Fibroblast of skin of right quadriceps (primary cell): ENCODE results near the gene PPA2.
"Not testable (repeated sequence)": the region's sequence is repeated elsewhere in the genome, so short reads cannot be mapped to it uniquely, and the experiment has no call there.

Source experiments
- DNase-seq: peaks from one replicate; pipeline ENCODE4 v3.0.0-alpha.2; 2013

The PPA2 gene

GRCh38 chr4:105458001-105458400 is 15.9 kb downstream of the PPA2 start:
- no peak for DNase-seq

GRCh38 chr4:105455998-105456397 is 17.9 kb downstream of the PPA2 start:
- DNase-seq: no peak

GRCh38 chr4:105455182-105455581 is 18.7 kb downstream of the PPA2 start:
- no peak for DNase-seq

- DNase-seq: no peak
These were observed 20.2 kb downstream of the PPA2 start for GRCh38 chr4:105453550-105454205.

GRCh38 chr4:105451346-105451745 is 22.5 kb downstream of the PPA2 start:
- no peak for DNase-seq

- no peak for DNase-seq
These were observed 33.0 kb downstream of the PPA2 start for GRCh38 chr4:105440890-105441289.

GRCh38 chr4:105437637-105438036 is 36.2 kb downstream of the PPA2 start:
- DNase-seq: no peak

- no peak for DNase-seq
These were observed 37.4 kb downstream of the PPA2 start for GRCh38 chr4:105436414-105436813.

DNA sequence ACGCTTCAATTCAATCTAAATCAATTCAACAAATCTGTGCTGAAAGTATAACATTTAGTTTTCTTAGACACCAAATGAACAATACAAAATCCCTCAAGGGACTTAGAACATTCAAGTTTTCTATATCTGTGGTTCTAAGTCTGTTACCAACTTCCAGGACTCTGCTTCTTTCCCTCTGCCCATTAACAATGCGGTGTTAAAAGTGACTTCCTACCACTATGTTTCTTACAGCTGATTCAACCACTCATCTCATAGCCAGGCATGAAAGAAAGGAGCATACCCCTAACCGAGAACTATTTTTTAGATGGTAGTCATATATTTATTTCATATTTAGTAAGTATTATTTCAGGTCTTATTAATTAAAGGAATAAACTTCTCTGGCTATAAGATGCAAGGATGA is 38.9 kb downstream of the PPA2 start:
- DNase-seq: no peak

DNA sequence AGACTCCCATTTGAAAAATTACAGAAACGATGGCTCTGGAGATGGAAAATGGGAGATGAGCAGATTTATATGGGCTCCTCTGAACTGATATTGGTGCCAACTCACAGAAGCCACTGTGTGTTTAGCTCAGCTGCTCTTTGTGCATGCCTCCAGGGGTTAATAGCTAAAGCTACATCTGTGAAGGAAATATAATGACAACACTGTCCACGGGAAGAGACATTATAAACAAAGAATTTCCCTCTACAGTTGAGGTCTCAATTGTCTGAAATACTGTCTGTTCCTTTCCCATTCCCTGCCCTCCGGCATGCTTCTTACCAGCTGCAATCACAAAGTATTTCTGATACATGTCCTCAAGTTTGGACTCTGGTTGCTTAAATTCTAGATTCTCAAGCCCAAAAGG is 40.4 kb downstream of the PPA2 start:
- DNase-seq: no peak

- DNase-seq: no peak
These were observed 41.4 kb downstream of the PPA2 start for GRCh38 chr4:105432438-105432837.

DNA sequence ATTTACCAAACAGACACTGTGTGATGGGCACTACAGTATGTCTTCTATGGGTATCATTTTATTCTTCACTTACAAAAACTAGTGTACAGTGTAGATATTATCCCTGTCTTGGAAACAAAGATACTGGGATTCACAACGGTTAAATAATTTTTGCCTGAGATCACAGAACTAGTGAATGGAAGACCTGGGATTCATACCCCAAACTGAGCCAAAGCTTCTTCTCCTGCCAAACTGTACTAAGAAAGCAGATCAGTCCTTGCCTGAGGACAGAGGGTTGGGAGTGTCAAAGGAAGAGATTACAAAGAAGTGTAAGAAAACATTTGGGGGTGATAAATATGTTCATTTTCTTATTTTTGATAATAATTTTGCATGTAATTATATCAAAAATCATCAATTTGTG is 43.1 kb downstream of the PPA2 start:
- no peak for DNase-seq

GRCh38 chr4:105426187-105426897 is 47.5 kb downstream of the PPA2 start:
- DNase-seq: no peak

- DNase-seq: no peak
These were observed 51.5 kb downstream of the PPA2 start for GRCh38 chr4:105422207-105422920.

- no peak for DNase-seq
These were observed 56.2 kb downstream of the PPA2 start for GRCh38 chr4:105417624-105418023.

DNA sequence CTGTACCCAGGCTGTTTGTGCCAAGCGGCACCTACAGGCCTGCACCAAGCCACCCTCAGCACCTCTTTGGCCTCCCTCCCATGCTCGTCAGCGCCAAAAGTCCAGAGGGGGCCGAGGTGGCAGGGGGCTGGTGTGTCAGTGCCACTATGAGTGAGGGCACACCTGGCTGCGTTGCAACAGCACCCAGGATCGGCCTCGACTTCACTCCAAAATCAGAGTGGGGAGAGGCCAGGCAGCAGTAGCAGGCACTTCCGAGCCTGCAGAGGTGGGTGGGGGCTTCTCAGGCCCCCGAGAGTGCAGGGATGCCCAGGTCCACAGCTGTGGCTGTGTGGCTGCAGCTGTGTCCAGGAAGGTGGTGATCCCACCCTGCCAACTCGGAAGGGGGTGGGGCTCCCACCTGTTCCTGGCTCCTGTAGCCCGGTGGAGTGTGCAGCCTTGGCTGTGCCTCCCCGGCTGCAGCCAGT is 58.5 kb downstream of the PPA2 start:
- no peak for DNase-seq

GRCh38 chr4:105414316-105414715 is 59.5 kb downstream of the PPA2 start:
- DNase-seq: no peak

- DNase-seq: not testable (repeated sequence)
These were observed 64.7 kb downstream of the PPA2 start for GRCh38 chr4:105409135-105409534.

- no peak for DNase-seq
These were observed 72.8 kb downstream of the PPA2 start for GRCh38 chr4:105400901-105401677.

DNA sequence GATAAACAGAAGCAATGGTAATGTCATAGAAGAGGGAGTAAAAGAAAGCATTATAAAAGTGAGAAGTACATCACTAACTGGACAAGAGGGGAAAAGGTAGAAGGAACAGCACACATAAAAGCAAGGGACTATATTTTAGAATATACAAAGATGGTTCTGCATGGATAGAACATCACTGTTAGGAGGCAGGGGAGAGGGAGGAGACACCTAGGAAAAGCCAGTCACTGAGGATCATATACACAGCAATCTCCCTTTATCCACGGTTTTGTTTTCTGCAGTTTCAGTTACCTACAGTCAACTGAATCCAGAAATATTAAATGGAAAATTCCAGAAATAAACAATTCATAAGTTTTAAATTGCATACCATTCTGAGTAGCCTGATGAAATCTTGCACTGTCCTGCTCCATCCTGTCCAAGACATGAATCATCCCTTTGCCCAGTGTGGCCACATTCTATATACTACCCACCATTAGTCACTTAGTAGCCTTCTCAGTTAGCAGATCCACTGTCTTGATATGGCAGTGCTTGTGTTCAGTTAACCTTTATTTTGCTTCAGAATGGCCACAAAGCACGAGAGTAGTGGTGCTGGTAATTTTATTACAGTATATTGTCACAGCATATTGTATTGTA is 74.2 kb downstream of the PPA2 start:
- DNase-seq: peak; percentile 77

- no peak for DNase-seq
These were observed 81.0 kb downstream of the PPA2 start for GRCh38 chr4:105392858-105393257.

GRCh38 chr4:105389167-105389566 is 84.7 kb downstream of the PPA2 start:
- DNase-seq: peak; percentile 13

- peak; percentile 22 for DNase-seq
These were observed 86.4 kb downstream of the PPA2 start for GRCh38 chr4:105387466-105387865.
